Measurements from ENCODE around the gene PELI3. TPM values are rescaled to one million over a fixed set of nuclear protein-coding genes. Genes with fewer than 3 reads are reported as not detected.

The PELI3 gene
- total RNA-seq, 1 experiment from 2014 or later, result 21.1 TPM

- Histone ChIP-seq H3K9me3 (peaks cover 7% of the 10 kb centered on the region; the same call in 1 of the 2 replicates), H3K4me1 (no peaks in the 10 kb centered on the region), H3K27me3 (replicated peaks; ENCODE audit: control insufficient read depth, insufficient read depth, low read length) (no peaks in the 10 kb centered on the region; the same call in 1 of the 2 replicates), H3K36me3 (ENCODE audit: control insufficient read depth, insufficient read depth, low read length) (no peaks in the 10 kb centered on the region), H3K4me3 (ENCODE audit: low read depth, low read length) (no peak within 1 kb of the TSS)
- CTCF ChIA-PET, result interaction anchor here (1.0 to 1.5 kb wide), 11 partner anchors 12 to 258 kb away, joined by 3 to 29 read pairs (median 7); partner anchors contain the start of genes DPP3, MRPL11 and PELI3
- intact Hi-C loops (cut with micrococcal nuclease; ENCODE audit: unreplicated experiment), result loop anchor here (1.0 kb wide), 2 partner anchors 17 to 59 kb away; partner anchors contain the start of genes DPP3 and MRPL11
- peaks cover 14% of the 10 kb centered on the region for H3K4me1 Mint-ChIP-seq (ENCODE audit: low read depth, unreplicated experiment)
- POLR2A ChIA-PET, result interaction anchor here (0.6 to 1.5 kb wide), 4 partner anchors 18 to 125 kb away, joined by 3 to 8 read pairs (median 4); partner anchors contain the start of genes DPP3, MRPL11 and ZDHHC24
- no TSS peak for BruUV-seq (replicated peaks)
- peaks cover 10% of the 10 kb centered on the region for H3K9me3 Mint-ChIP-seq (ENCODE audit: unreplicated experiment)
- peaks cover 18% of the 10 kb centered on the region for H3K36me3 Mint-ChIP-seq (ENCODE audit: insufficient read depth, unreplicated experiment)
- H3K27ac Mint-ChIP-seq (ENCODE audit: unreplicated experiment), result no peak within 1 kb of the TSS
- H3K4me3 Mint-ChIP-seq (ENCODE audit: unreplicated experiment), result no peak within 1 kb of the TSS
- TF ChIP-seq, protein P1, sequence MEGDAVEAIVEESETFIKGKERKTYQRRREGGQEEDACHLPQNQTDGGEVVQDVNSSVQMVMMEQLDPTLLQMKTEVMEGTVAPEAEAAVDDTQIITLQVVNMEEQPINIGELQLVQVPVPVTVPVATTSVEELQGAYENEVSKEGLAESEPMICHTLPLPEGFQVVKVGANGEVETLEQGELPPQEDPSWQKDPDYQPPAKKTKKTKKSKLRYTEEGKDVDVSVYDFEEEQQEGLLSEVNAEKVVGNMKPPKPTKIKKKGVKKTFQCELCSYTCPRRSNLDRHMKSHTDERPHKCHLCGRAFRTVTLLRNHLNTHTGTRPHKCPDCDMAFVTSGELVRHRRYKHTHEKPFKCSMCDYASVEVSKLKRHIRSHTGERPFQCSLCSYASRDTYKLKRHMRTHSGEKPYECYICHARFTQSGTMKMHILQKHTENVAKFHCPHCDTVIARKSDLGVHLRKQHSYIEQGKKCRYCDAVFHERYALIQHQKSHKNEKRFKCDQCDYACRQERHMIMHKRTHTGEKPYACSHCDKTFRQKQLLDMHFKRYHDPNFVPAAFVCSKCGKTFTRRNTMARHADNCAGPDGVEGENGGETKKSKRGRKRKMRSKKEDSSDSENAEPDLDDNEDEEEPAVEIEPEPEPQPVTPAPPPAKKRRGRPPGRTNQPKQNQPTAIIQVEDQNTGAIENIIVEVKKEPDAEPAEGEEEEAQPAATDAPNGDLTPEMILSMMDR (IDR thresholded peaks at IDR 0.05; ENCODE audit: insufficient read depth in 1 of 2, low read depth in 1 of 2, low read length in 1 of 2, severe bottlenecking in 1 of 2, unreplicated experiment in 1 of 2), result no peak
- H3K27me3 Mint-ChIP-seq (ENCODE audit: insufficient read depth, unreplicated experiment), result peaks cover 11% of the 10 kb centered on the region
- no peak for DNase-seq
Measured at GRCh38 chr11:66420671-66421476, 45.8 kb upstream of the PELI3 start, which contains the start of gene NPAS4. Gene NPAS4 (plus strand): TSS chr11:66421035. CDS start chr11:66421180, 145 bp downstream.

GRCh38 chr11:66421492-66422205 lies 45.1 kb upstream of the PELI3 start:
- H3K4me3 ChIP-seq (ENCODE audit: low read depth, low read length), result no peak overlapping the region
- no peak overlapping the region for H3K4me3 Mint-ChIP-seq (ENCODE audit: unreplicated experiment)
- POLR2A ChIA-PET, result interaction anchor here (0.6 to 1.5 kb wide), 6 partner anchors 17 to 256 kb away, joined by 3 to 8 read pairs (median 4); partner anchors contain the start of genes DPP3, MRPL11, RBM14 and RBM4B
- H3K9me3 Mint-ChIP-seq (ENCODE audit: unreplicated experiment), result peaks cover 10% of the 10 kb centered on the region
- H3K36me3 Mint-ChIP-seq (ENCODE audit: insufficient read depth, unreplicated experiment), result peaks cover 18% of the 10 kb centered on the region
- DNase-seq, result peak; percentile 92 to 96
- H3K9me3 ChIP-seq, result peaks cover 7% of the 10 kb centered on the region; the same call in 1 of the 2 replicates
- H3K36me3 ChIP-seq (ENCODE audit: control insufficient read depth, insufficient read depth, low read length), result no peaks in the 10 kb centered on the region
- H3K27ac Mint-ChIP-seq (ENCODE audit: unreplicated experiment), result no peak overlapping the region
- peaks cover 14% of the 10 kb centered on the region for H3K4me1 Mint-ChIP-seq (ENCODE audit: low read depth, unreplicated experiment)
- peaks cover 9% of the 10 kb centered on the region for H3K27me3 Mint-ChIP-seq (ENCODE audit: insufficient read depth, unreplicated experiment)
- BruUV-seq (replicated peaks), result no TSS peak
- no peaks in the 10 kb centered on the region; the same call in 1 of the 2 replicates for H3K27me3 ChIP-seq (replicated peaks; ENCODE audit: control insufficient read depth, insufficient read depth, low read length)
- H3K4me1 ChIP-seq, result no peaks in the 10 kb centered on the region
- TF ChIP-seq, protein P1 (IDR thresholded peaks at IDR 0.05; ENCODE audit: insufficient read depth in 1 of 2, low read depth in 1 of 2, low read length in 1 of 2, severe bottlenecking in 1 of 2, unreplicated experiment in 1 of 2), result no peak
- CTCF ChIA-PET, result interaction anchor here (0.5 to 1.5 kb wide), 12 partner anchors 13 to 413 kb away, joined by 3 to 29 read pairs (median 6); partner anchors contain the start of genes DPP3, MRPL11 and PELI3
- intact Hi-C loops (cut with micrococcal nuclease; ENCODE audit: unreplicated experiment), result loop anchor here (1.0 kb wide), 2 partner anchors 17 to 59 kb away; partner anchors contain the start of genes DPP3 and MRPL11

- Mint-ChIP-seq H3K9me3 (ENCODE audit: unreplicated experiment) (no peaks in the 10 kb centered on the region), H3K27me3 (ENCODE audit: insufficient read depth, unreplicated experiment) (peaks cover 3% of the 10 kb centered on the region), H3K27ac (ENCODE audit: unreplicated experiment) (no peak overlapping the region), H3K4me3 (ENCODE audit: unreplicated experiment) (no peak overlapping the region), H3K4me1 (ENCODE audit: low read depth, unreplicated experiment) (no peaks in the 10 kb centered on the region), H3K36me3 (ENCODE audit: insufficient read depth, unreplicated experiment) (peaks cover 13% of the 10 kb centered on the region)
- ChIA-PET CTCF (no interaction called here), POLR2A (no interaction called here)
- no peak for DNase-seq
- Histone ChIP-seq H3K9me3 (peaks cover 7% of the 10 kb centered on the region; the same call in 1 of the 2 replicates), H3K4me3 (ENCODE audit: low read depth, low read length) (no peak overlapping the region), H3K4me1 (no peaks in the 10 kb centered on the region), H3K36me3 (ENCODE audit: control insufficient read depth, insufficient read depth, low read length) (no peaks in the 10 kb centered on the region), H3K27me3 (replicated peaks; ENCODE audit: control insufficient read depth, insufficient read depth, low read length) (no peaks in the 10 kb centered on the region)
- no TSS peak for BruUV-seq (replicated peaks)
- TF ChIP-seq, protein P1 (IDR thresholded peaks at IDR 0.05; ENCODE audit: insufficient read depth in 1 of 2, low read depth in 1 of 2, low read length in 1 of 2, severe bottlenecking in 1 of 2, unreplicated experiment in 1 of 2), result no peak
- intact Hi-C loops (cut with micrococcal nuclease; ENCODE audit: unreplicated experiment), result no loop called here
Measured at GRCh38 chr11:66426314-66426713, 40.4 kb upstream of the PELI3 start.

Data from Caco-2 (cell line).